GM19328 (cell line): ENCODE results near the gene STUB1.

Source experiments
- ATAC-seq: cut with Tn5 transposase; IDR thresholded peaks from one replicate; pipeline ENCODE4 v1.9.1; 2021; ENCODE audit warnings: mild to moderate bottlenecking, moderate library complexity; ENCODE audit not compliant: unreplicated experiment

STUB1 gene

DNA sequence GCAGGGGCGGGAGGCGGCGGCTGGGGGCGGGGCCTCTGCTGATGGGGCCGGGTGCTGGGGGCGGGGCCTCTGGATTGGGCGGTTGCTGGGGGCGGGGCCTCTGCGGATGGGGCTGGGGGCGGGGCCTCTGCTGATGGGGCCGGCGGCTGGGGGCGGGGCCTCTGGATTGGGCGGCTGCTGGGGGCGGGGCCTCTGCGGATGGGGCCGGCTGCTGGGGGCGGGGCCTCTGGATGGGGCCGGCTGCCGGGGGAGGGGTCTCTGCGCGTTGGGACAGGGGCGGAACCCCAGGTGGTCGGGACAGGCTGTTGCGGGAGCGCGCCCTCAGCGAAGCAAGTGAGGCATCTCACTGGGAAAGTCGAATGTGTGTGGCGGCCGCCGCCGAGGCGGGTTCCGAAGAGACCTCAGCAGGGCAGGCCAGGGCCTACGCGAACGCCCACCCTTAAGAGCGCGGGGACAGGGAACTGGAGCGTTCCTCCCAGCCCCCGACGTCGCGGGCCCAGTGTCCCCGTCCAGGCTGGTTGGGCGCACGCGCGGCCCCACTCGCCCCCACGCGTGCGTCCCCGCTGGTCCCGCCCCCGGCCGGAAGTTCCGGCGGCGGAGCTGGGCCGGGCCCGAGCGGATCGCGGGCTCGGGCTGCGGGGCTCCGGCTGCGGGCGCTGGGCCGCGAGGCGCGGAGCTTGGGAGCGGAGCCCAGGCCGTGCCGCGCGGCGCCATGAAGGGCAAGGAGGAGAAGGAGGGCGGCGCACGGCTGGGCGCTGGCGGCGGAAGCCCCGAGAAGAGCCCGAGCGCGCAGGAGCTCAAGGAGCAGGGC lies at the start of gene STUB1:
TSS of gene STUB1 (plus strand) at position 597 of the 811 bp plus-strand sequence. CDS start at position 713, 116 bp downstream.
- no peak for ATAC-seq

DNA sequence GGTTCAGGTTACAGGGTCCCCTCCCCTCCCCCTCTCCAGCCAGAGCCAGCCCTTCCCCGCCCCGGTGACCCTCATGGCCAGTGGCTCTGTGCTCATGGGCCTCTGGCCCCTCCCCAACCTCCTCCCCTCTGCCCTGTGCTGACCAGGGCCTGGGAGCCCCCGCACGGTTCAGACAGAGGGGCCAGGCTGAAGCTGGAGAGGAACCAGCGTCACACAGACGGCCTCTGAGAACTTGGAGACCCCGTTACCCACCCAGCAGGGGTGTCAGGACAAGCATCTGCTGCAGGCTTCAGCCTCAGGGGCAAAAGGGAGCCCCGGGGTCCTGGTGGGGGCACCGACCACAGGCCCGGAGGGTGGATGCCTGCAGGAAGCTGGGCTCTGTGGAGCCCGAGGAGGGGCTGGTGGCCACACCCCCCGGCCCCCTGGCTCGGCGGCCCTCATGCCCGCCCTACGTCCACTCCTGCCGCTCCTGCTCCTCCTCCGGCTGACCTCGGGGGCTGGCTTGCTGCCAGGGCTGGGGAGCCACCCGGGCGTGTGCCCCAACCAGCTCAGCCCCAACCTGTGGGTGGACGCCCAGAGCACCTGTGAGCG lies 49.3 kb upstream of the STUB1 start, which contains the start of gene WFIKKN1:
TSS of gene WFIKKN1 (plus strand) at position 171 of the 591 bp plus-strand sequence. CDS start at position 440, 269 bp downstream.
- ATAC-seq: no peak

DNA sequence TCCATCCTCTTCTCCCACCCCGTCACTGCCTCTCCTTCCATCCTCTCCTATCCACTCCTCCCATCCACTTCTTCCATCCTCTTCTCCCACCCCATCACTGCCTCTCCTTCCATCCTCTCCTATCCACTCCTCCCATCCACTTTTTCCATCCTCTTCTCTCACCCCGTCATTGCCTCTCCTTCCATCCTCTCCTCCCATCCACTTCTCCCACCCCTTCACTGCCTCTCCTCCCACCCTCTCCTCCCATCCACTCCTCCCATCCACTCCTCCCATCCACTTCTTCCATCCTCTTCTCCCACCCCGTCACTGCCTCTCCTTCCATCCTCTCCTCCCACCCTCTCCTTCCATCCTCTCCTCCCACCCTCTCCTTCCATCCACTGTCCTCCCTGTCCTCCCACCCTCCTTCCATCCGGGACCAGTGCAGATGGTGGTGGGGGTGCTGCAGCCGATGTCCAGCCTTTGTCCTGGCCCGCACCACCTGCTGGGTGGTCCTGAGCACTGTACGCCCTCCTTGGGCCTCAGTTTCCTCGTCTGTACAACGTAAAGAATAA lies 48.3 kb upstream of the STUB1 start:
- no peak for ATAC-seq

DNA sequence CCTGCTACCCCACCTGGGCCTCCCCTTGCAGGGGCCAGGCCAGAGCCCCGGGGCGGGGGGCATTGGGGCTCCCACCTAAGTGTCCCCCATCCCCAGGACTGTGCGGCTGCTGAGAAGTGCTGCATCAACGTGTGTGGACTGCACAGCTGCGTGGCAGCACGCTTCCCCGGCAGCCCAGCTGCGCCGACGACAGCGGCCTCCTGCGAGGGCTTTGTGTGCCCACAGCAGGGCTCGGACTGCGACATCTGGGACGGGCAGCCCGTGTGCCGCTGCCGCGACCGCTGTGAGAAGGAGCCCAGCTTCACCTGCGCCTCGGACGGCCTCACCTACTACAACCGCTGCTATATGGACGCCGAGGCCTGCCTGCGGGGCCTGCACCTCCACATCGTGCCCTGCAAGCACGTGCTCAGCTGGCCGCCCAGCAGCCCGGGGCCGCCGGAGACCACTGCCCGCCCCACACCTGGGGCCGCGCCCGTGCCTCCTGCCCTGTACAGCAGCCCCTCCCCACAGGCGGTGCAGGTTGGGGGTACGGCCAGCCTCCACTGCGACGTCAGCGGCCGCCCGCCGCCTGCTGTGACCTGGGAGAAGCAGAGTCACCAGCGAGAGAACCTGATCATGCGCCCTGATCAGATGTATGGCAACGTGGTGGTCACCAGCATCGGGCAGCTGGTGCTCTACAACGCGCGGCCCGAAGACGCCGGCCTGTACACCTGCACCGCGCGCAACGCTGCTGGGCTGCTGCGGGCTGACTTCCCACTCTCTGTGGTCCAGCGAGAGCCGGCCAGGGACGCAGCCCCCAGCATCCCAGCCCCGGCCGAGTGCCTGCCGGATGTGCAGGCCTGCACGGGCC lies 47.5 kb upstream of the STUB1 start:
- no peak for ATAC-seq

DNA sequence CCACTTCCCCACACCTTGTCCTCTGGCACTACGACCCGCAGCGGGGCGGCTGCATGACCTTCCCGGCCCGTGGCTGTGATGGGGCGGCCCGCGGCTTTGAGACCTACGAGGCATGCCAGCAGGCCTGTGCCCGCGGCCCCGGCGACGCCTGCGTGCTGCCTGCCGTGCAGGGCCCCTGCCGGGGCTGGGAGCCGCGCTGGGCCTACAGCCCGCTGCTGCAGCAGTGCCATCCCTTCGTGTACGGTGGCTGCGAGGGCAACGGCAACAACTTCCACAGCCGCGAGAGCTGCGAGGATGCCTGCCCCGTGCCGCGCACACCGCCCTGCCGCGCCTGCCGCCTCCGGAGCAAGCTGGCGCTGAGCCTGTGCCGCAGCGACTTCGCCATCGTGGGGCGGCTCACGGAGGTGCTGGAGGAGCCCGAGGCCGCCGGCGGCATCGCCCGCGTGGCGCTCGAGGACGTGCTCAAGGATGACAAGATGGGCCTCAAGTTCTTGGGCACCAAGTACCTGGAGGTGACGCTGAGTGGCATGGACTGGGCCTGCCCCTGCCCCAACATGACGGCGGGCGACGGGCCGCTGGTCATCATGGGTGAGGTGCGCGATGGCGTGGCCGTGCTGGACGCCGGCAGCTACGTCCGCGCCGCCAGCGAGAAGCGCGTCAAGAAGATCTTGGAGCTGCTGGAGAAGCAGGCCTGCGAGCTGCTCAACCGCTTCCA lies 46.7 kb upstream of the STUB1 start:
- no peak for ATAC-seq

DNA sequence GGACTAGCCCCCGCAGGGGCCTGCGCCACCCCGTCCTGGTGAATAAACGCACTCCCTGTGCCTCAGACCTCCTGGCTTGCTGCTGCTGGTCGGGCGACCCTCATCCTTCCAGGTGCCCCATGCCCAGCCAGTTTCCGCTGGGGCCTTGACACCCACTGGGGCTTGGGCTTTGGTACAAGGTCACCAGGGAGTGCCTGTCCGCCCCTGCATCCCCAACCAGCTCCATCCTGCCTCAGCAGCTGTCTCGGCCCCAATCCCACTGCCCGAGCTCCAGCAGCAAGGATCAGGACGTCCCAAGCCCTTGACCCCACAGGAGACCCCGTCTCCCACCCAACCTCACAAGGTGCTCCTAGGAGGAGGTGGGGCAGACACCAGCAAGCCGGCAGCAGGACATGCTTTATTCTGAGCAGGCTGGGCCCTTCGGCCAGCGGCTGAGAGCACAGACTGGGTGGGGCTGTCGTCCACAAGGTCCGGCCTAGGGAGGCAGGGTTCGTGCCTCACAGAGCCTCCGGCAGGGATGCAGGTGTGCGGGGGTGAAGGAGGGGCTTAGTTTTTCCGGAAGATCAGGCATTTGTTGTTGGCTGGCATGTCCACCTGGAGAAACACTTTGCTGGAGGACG lies 46.0 kb upstream of the STUB1 start:
- no peak for ATAC-seq

DNA sequence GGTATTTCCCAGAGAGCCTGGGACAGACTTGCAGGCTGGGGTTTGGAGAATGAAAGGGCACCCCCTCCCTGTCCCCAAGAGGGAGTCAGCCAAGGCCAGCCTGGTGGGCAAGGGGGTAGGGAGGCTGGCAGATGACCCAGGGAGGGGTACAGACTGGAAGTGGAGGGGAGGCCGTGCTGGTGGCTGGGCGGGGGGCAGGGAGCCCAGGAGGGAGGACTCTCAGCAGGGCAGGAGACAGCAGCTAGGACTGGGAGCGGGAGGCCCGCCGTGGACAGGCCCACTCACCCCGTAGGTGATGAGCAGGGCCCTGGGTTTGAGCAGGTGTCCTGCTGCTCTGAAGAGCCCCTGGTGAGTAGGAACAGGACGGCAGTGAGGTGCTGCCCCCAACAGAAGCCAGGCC lies 45.2 kb upstream of the STUB1 start:
- ATAC-seq: no peak

DNA sequence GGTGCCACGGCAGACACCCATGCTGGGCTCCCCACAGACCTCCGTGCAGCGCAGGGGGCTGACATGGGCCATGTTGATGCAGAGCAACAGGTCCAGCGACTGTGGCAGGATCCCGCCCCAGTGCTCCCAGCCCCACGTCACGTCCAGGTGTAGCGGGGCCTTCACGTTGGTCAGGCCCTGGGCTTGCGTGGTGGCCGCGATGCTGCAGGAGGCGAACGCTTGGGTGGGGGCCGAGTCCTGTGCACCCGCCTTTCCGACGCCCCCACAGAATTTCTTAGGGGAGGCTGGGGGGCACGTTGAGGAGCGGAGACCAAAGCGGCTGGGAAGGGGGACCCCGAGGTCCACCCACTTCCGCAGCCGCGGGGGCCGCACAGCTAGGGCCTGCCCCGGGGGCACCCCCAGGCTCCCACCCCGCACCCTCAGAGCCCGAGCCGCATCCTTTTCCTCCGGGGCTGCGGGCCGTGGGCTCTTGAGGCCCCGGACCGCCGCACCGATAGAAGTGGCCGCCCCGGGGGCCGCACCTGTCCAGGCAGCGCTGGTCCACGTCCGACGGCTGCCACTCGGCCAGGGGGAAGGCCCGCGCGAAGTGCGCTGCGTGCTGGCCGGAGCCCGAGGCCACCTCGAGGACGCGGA lies 44.5 kb upstream of the STUB1 start:
- peak; percentile 8 for ATAC-seq

DNA sequence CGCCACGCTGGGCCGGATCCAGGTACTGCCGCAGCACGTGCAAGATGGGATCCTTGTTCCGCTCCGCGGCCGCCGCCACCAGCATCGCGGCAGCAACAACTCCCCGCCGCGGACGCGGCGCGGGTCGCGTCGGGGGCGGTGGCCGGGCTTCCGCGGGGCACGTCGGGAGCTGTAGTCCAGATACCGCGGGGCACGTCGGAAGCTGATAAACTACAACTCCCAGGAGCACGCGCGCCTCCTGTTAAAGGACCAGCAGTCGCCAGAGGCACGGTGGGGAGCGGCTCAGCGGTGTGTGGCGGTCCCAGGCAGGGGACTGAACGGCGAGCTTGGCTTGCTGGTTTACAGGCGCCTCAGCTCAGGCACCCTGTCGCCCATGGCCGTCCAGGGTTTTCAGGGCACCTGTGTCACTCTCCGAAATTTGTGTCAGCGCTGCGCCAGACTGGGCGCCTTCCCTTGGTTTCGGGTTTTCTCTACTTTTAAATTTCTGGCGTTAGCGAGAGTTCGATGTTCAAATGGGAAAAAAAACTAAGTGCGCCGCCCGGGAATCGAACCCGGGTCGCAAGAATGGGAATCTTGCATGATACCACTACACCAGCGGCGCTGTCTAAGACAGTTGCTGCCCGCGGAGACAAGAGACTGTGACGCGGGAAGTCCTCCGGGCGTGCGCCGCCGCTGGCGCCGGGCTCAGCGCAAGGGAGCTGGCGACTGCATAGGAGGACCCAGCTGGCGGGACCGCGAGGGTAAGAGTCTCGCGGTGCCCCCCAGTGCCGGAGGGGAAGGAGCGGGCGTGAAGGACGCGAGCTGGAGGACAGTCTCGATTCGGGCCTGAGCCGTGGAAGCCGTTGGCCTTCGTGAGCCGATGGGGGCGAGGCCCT lies 43.8 kb upstream of the STUB1 start, which contains the start of gene METTL26:
TSS of gene METTL26 (minus strand) at position 100 of the 875 bp plus-strand sequence. CDS start at position 85, 15 bp downstream.
- peak; percentile 53 for ATAC-seq

DNA sequence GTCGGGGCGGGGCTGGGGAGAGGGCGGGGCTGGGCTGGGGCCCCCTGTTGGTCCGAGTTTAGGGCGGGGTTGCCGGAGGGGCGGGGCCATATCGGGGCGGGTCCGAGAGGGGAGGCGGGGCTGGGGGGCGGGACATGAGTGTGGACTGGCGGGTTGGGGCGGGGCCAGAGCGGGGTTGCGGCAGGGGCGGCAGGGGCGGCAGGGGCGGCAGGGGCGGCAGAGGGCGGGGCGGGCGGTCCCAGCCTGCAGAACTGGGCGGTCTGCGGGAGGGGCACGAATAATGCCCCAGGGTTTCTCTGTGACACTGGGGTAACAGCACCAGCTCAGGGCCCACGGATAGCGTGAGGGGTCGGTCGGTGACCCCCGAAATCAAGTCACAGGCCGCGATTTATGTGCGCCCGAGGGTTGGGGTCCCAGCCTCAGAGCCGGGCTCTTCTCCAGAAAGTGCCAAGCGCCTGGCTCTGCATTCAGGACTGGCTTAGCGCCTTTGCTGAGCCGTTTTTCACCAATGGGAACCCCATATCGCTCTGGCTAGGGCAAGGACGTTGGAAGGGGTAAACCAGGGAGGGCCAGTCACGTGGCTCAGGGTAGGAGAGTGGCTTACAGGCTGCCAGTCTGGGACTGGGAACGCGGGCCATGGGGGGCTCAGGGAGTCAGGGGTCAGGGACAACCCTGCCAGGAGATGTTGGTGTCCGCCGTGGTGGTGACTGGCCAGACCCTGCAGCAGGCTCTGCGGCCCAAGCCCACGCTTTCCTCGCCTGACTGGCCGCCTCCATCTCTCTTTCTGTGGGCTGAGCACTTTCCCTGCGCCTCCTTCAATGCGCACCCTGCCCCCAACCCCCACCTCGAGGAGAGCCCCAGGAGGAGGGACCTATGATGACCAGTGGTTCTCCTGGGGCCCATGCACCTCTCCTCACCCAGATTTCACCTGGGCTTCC lies 42.9 kb upstream of the STUB1 start:
- ATAC-seq: no peak

DNA sequence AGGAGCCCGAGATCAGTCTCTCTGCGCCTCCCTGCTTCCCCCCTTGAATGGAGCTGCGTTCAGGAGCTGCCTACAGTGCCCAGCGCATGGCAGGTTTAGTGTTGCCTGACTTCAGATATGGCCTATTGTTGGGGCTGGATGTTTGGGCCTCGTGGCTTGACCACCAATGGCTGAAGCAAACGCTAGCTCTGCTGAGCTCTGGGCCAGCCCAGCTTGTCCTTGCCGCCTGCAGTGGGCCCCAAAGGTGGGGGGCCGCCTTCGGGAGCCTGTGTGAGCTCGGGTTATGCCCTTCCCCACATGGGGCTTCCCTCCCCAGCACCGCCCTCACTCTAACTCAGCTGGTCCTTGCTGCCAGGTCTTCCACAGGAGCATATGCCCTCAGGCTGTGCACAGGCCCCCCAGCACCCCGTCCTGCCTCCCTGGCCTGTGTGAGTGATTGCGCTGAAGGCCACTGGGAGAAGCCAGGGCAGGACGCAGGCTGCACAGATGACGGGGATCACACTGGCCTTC lies 42.1 kb upstream of the STUB1 start:
- ATAC-seq: no peak

DNA sequence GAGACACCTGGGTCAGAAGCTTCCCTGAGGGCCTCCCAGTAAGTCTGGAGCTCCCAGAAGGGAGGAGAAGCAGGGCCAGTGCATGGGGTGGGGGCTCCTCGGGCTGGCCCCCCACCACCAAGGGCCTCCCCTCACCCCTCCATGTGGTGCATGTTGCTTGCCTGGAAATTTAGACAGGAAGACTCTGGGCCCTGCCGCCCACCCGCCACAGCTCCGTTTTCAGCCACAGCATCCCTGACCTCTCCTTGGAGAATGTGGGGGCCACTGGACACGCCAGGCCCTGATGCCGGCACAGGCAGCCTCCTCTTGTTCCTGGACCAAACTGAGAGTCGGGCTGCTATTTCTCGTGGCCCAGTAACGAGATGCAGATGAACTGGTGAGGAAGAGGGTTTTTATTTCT lies 41.4 kb upstream of the STUB1 start:
- ATAC-seq: no peak

DNA sequence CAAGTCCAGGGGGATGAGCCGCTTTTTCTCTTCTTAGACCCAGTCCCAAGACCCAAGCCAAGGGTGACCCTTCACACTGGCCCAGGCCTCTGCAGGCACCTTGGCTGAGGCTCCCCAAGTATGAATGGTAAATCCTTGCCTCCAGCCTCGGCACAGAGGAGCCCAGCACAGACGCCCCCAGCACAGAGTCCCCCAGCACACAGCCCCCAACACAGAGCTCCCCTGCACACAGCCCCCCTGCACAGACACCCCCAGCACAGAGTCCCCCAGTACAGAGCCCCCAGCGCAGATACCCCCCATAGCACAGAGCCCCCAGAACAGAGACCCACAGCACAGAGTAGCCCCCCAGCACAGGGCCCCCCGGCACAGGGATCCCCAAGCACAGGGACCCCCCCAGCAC lies 39.6 kb upstream of the STUB1 start:
- ATAC-seq: no peak

DNA sequence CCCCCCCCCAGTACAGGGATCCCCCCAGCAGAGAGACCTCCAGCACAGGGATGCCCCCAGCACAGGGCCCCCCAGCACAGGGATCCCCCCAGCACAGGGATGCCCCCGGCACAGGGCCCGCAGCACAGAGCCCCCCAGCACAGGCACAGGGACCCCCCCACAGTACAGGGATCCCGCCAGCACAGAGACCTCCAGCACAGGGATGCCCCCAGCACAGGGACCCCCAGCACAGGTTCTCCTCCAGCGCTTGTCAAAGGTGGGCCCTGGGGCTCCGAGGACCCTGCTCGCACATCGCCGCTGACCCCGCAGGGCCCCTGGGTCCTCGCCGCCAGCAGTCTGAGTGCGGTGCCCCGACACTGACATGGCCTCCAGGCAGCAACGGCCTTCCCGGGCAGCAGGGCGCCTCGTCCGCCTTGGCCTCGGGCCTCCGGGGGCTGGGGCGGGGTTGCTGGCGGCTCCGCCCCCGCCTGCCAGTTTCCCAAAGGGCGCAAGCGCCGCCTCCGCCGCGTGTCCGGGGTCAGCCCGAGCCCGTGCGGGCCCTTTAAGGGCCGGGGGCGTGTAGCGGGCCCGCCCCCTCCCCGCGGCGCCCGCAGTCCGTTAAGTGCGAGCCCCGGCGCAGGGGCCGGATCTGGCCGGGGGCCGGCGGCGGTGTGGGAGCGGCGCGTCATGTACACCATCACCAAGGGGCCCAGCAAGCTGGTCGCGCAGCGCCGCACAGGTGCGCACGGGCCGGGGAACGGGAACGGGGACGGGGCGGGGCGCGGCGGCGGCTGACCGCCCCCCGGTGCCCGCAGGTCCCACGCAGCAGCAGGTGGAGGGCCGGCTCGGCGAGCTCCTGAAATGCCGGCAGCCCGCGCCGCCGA lies 38.7 kb upstream of the STUB1 start, which contains the start of gene MCRIP2:
TSS of gene MCRIP2 (plus strand) at position 503 of the 863 bp plus-strand sequence. CDS start at position 667, 164 bp downstream.
- ATAC-seq: no peak

DNA sequence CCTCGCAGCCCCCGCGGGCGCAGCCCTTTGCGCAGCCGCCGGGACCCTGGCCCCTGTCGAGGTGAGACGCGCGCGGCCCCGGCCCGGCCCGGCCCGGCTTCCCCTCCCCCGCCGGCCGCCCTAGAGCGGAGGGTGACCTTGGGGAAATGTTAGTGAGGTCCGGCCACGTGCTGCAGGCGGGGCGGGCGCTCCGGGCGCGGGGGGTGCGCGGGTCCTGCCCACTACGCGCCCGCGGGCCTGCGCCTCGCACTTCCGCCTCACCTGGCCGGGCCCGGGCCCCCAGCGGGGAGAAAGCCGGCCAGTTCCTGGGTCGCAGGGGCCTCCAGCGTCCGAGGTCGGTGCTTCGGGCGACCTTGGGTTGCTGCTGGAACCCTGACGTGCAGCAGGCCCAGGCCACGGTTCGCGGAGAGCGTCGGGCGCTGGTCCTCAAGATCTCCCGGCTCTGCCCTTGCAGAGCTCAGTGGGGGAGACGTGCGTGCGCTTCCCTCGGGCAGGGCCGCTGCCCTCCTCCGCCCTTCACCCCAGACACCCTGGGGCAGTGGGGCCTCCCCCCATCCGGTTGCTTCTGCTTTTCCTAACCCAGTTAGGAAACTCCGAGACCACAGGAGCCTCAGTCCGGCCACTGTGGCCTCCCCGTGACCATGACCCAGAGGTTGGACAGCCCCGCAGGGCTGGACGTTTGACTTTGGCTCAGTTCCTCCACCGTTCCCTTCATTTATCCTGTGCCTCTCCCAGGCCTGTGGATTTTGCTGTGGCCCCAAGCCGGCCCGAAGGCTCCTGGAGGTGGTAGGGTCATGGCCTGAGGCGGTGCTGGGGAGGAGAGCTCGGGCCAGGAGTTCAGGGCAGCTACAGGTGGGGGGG lies 37.8 kb upstream of the STUB1 start:
- ATAC-seq: no peak
